Measurements from ENCODE around the gene PDK2. TPM values are rescaled to one million over a fixed set of nuclear protein-coding genes. Genes with fewer than 3 reads are reported as not detected.

The PDK2 gene
- total and polyA plus RNA-seq, 10 of the 15 experiments (the other 5 are each of a cell fraction or from before 2014, with no cell fraction given): 0.98 to 22.6 (median 12.3) TPM

DNA sequence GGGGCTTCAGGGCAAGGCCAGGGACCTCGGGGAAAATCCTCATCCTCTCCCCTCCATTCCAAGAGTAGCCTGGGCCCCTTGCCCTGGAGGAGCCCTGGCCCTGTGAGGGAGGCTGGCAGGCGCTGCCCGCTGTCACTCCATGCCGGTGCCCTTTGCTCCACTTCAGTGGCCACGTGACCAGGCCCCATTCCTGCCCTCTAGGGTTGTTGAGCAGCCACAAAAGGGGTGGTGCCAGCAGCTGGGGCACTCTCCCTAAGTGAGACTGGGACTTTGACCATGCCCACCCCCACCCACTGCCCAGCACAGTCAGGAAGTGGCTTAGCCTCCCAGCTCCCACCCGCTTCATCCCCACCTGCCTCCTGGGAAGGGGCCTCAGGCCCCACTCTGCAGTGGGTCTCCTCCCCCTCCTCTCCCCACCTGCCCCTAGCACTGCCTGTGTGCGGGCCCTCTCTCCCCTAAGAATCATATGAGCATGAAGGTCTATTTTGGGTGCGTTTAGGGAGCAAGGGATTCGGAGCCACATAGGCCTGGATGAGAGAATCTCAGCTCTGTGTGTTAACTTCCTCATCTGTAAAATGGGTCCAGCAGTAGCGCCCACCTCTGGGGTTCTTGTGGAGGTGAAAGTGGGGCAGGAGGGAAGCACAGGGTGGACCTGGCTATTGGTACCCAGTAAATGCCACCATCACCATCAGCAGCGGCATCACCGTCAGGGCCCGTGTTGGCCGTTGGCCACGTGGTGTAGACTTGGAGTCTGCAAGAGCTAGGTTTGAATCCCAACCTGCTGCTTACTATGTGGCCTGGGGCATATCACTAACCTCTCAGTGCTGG, 7.2 kb downstream of the PDK2 start:
- ChIA-PET CTCF (interaction anchor here (0.8 to 1.0 kb wide), 2 partner anchors 8 to 12 kb away, joined by 4 to 8 read pairs; no protein-coding TSS in a partner anchor), RAD21 (ENCODE audit: unreplicated experiment) (no interaction called here), POLR2A (no interaction called here), SMC1A (ENCODE audit: uncharacterized antibody, unreplicated experiment) (no interaction called here)
- no peak overlapping the region for H3K4me3 ChIP-seq
- no peak for TF ChIP-seq BMI1 (IDR thresholded peaks at IDR 0.05; ENCODE audit: borderline replicate concordance)
- TF ChIP-seq, protein P1, sequence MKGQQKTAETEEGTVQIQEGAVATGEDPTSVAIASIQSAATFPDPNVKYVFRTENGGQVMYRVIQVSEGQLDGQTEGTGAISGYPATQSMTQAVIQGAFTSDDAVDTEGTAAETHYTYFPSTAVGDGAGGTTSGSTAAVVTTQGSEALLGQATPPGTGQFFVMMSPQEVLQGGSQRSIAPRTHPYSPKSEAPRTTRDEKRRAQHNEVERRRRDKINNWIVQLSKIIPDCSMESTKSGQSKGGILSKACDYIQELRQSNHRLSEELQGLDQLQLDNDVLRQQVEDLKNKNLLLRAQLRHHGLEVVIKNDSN (IDR thresholded peaks at IDR 0.05; ENCODE audit: borderline replicate concordance, extremely low read length, insufficient read depth, low read depth, low read length): peak; percentile 57
- ATAC-seq: no peak
- no peak overlapping the region for H3K9ac ChIP-seq (ENCODE audit: control insufficient read depth, insufficient read depth, low read length)
- H3K4me1 ChIP-seq (ENCODE audit: control insufficient read depth, insufficient read depth, low read length): no peaks in the 10 kb centered on the region
- no TSS peak for BruUV-seq (replicated peaks)
- H3K4me2 ChIP-seq (ENCODE audit: control insufficient read depth, insufficient read depth): no peak overlapping the region
- no peaks in the 10 kb centered on the region for H3K79me2 ChIP-seq (ENCODE audit: control insufficient read depth, insufficient read depth, low read length)
- in situ Hi-C loops (cut with MboI) (no loop called here), intact Hi-C loops (cut with micrococcal nuclease; ENCODE audit: unreplicated experiment) (no loop called here)
- no peak overlapping the region for H2AFZ ChIP-seq (ENCODE audit: control insufficient read depth, low read depth, low read length)
- H4K20me1 ChIP-seq (ENCODE audit: control insufficient read depth, insufficient read depth): no peaks in the 10 kb centered on the region
- no peak for DNase-seq (ENCODE audit: low read depth, low spot score)
- FAIRE-seq: no peak
- no peaks in the 10 kb centered on the region for H3K9me3 ChIP-seq (replicated peaks; ENCODE audit: control insufficient read depth, insufficient read depth, low read length)
- WGBS (ENCODE audit: insufficient coverage, insufficient replicate concordance, low lambda C conversion rate, missing lambda C conversion rate): 62% methylated on average over 15 of the region's 15 CpGs
- no peaks in the 10 kb centered on the region for H3K27me3 ChIP-seq (replicated peaks in 1 of 2; ENCODE audit: control insufficient read depth in 2 of 2, insufficient read depth in 2 of 2, low read length in 1 of 2)
- H3K36me3 ChIP-seq (ENCODE audit: control insufficient read depth in 2 of 2, insufficient read depth in 2 of 2, low read length in 1 of 2): no peaks in the 10 kb centered on the region; a peak in 1 of 4 replicates
- no peak overlapping the region for H3K27ac ChIP-seq (ENCODE audit: control insufficient read depth, insufficient read depth)

DNA sequence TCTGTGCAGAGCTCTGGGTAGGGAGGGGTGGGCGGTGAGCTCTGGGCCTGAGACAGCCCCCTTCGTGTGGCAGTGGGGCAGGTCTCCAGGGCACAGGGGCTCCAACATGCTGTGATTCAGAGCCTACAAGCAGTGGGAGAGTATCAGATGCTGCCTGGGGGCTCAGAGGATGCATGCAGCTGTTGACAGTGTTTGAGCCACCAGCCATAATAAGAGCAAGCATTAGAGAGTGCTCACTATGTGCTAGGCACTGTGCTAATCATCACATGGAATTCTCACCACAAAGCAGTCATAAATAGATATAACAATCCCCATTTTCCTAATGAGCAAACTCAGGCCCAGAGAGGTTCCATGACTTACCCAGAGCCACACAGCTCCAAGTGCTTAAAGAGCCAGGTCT, 8.1 kb downstream of the PDK2 start:
- ChIA-PET POLR2A (no interaction called here), RAD21 (ENCODE audit: unreplicated experiment) (no interaction called here), CTCF (interaction anchor here (0.6 to 1.6 kb wide), 4 partner anchors 9 to 101 kb away, joined by 3 to 8 read pairs (median 4); no protein-coding TSS in a partner anchor), SMC1A (ENCODE audit: uncharacterized antibody, unreplicated experiment) (no interaction called here)
- DNase-seq (ENCODE audit: low read depth, low spot score) (no peak), FAIRE-seq (no peak), ATAC-seq (no peak)
- BruUV-seq (replicated peaks): no TSS peak
- Histone ChIP-seq H3K9ac (ENCODE audit: control insufficient read depth, insufficient read depth, low read length) (no peak overlapping the region), H3K79me2 (ENCODE audit: control insufficient read depth, insufficient read depth, low read length) (no peaks in the 10 kb centered on the region), H3K4me1 (ENCODE audit: control insufficient read depth, insufficient read depth, low read length) (no peaks in the 10 kb centered on the region), H3K27ac (ENCODE audit: control insufficient read depth, insufficient read depth) (no peak overlapping the region), H3K4me3 (no peak overlapping the region), H3K9me3 (replicated peaks; ENCODE audit: control insufficient read depth, insufficient read depth, low read length) (no peaks in the 10 kb centered on the region), H4K20me1 (ENCODE audit: control insufficient read depth, insufficient read depth) (no peaks in the 10 kb centered on the region), H3K36me3 (ENCODE audit: control insufficient read depth in 2 of 2, insufficient read depth in 2 of 2, low read length in 1 of 2) (no peaks in the 10 kb centered on the region; a peak in 1 of 4 replicates), H3K4me2 (ENCODE audit: control insufficient read depth, insufficient read depth) (no peak overlapping the region), H3K27me3 (replicated peaks in 1 of 2; ENCODE audit: control insufficient read depth in 2 of 2, insufficient read depth in 2 of 2, low read length in 1 of 2) (no peaks in the 10 kb centered on the region), H2AFZ (ENCODE audit: control insufficient read depth, low read depth, low read length) (no peak overlapping the region)
- intact Hi-C loops (cut with micrococcal nuclease; ENCODE audit: unreplicated experiment): no loop called here
- WGBS (ENCODE audit: insufficient coverage, insufficient replicate concordance, low lambda C conversion rate, missing lambda C conversion rate): 51% methylated on average over 2 of the region's 2 CpGs
- in situ Hi-C loops (cut with MboI): no loop called here
- TF ChIP-seq, protein P2, sequence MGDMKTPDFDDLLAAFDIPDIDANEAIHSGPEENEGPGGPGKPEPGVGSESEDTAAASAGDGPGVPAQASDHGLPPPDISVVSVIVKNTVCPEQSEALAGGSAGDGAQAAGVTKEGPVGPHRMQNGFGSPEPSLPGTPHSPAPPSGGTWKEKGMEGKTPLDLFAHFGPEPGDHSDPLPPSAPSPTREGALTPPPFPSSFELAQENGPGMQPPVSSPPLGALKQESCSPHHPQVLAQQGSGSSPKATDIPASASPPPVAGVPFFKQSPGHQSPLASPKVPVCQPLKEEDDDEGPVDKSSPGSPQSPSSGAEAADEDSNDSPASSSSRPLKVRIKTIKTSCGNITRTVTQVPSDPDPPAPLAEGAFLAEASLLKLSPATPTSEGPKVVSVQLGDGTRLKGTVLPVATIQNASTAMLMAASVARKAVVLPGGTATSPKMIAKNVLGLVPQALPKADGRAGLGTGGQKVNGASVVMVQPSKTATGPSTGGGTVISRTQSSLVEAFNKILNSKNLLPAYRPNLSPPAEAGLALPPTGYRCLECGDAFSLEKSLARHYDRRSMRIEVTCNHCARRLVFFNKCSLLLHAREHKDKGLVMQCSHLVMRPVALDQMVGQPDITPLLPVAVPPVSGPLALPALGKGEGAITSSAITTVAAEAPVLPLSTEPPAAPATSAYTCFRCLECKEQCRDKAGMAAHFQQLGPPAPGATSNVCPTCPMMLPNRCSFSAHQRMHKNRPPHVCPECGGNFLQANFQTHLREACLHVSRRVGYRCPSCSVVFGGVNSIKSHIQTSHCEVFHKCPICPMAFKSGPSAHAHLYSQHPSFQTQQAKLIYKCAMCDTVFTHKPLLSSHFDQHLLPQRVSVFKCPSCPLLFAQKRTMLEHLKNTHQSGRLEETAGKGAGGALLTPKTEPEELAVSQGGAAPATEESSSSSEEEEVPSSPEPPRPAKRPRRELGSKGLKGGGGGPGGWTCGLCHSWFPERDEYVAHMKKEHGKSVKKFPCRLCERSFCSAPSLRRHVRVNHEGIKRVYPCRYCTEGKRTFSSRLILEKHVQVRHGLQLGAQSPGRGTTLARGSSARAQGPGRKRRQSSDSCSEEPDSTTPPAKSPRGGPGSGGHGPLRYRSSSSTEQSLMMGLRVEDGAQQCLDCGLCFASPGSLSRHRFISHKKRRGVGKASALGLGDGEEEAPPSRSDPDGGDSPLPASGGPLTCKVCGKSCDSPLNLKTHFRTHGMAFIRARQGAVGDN (IDR thresholded peaks at IDR 0.05): no peak
- TF ChIP-seq, protein P3, sequence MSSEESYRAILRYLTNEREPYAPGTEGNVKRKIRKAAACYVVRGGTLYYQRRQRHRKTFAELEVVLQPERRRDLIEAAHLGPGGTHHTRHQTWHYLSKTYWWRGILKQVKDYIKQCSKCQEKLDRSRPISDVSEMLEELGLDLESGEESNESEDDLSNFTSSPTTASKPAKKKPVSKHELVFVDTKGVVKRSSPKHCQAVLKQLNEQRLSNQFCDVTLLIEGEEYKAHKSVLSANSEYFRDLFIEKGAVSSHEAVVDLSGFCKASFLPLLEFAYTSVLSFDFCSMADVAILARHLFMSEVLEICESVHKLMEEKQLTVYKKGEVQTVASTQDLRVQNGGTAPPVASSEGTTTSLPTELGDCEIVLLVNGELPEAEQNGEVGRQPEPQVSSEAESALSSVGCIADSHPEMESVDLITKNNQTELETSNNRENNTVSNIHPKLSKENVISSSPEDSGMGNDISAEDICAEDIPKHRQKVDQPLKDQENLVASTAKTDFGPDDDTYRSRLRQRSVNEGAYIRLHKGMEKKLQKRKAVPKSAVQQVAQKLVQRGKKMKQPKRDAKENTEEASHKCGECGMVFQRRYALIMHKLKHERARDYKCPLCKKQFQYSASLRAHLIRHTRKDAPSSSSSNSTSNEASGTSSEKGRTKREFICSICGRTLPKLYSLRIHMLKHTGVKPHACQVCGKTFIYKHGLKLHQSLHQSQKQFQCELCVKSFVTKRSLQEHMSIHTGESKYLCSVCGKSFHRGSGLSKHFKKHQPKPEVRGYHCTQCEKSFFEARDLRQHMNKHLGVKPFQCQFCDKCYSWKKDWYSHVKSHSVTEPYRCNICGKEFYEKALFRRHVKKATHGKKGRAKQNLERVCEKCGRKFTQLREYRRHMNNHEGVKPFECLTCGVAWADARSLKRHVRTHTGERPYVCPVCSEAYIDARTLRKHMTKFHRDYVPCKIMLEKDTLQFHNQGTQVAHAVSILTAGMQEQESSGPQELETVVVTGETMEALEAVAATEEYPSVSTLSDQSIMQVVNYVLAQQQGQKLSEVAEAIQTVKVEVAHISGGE (CRISPR knock-in tag; IDR thresholded peaks at IDR 0.05): no peak
